ENCODE results near the gene APEH.

DNA sequence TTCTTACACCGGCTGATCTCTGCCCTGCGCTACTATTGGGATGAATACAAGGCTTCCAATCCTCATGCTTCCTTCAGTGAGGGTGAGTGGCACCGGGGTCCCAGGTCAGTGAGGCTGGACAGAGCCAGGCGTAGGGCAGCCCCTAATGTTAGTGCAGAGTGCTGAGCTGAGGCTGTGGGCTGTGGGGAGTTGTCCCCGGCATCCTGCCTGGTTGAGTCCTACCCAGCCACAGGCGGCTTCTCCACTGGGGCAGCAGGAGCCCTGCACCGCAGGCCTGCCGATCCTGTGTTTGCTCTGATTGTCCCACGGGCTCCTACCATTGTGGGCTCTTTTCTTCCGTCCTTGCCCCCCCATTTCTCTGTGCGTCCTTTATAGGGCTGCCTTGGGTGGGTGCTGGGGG is 28.5 kb downstream of the APEH start:
- TF ChIP-seq CEBPB (IDR thresholded peaks at IDR 0.05) (no peak), TCF12 (IDR thresholded peaks at IDR 0.05; ENCODE audit: low read depth) (no peak), EP300 (IDR thresholded peaks at IDR 0.05; ENCODE audit: borderline replicate concordance) (no peak), ZBTB7A (IDR thresholded peaks at IDR 0.05; ENCODE audit: low read depth) (no peak), RAD21 (IDR thresholded peaks at IDR 0.05; ENCODE audit: low read depth) (no peak), FOXM1 (IDR thresholded peaks at IDR 0.05; ENCODE audit: borderline replicate concordance, low read depth) (no peak), TEAD4 (IDR thresholded peaks at IDR 0.05) (no peak)
- TF ChIP-seq, protein P1, sequence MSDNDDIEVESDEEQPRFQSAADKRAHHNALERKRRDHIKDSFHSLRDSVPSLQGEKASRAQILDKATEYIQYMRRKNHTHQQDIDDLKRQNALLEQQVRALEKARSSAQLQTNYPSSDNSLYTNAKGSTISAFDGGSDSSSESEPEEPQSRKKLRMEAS (IDR thresholded peaks at IDR 0.05), result no peak
- TF ChIP-seq, protein P2, sequence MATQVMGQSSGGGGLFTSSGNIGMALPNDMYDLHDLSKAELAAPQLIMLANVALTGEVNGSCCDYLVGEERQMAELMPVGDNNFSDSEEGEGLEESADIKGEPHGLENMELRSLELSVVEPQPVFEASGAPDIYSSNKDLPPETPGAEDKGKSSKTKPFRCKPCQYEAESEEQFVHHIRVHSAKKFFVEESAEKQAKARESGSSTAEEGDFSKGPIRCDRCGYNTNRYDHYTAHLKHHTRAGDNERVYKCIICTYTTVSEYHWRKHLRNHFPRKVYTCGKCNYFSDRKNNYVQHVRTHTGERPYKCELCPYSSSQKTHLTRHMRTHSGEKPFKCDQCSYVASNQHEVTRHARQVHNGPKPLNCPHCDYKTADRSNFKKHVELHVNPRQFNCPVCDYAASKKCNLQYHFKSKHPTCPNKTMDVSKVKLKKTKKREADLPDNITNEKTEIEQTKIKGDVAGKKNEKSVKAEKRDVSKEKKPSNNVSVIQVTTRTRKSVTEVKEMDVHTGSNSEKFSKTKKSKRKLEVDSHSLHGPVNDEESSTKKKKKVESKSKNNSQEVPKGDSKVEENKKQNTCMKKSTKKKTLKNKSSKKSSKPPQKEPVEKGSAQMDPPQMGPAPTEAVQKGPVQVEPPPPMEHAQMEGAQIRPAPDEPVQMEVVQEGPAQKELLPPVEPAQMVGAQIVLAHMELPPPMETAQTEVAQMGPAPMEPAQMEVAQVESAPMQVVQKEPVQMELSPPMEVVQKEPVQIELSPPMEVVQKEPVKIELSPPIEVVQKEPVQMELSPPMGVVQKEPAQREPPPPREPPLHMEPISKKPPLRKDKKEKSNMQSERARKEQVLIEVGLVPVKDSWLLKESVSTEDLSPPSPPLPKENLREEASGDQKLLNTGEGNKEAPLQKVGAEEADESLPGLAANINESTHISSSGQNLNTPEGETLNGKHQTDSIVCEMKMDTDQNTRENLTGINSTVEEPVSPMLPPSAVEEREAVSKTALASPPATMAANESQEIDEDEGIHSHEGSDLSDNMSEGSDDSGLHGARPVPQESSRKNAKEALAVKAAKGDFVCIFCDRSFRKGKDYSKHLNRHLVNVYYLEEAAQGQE (IDR thresholded peaks at IDR 0.05; ENCODE audit: low read depth), result no peak
